NCI-H1417 (cell line): ENCODE results near the gene PAGE3.

ENCODE experiments used
- DNase-seq, 3 experiments: peaks; one replicate each; lab custom pipeline; 2025; lab: John Stamatoyannopoulos, UW

Gene PAGE3, protein sequence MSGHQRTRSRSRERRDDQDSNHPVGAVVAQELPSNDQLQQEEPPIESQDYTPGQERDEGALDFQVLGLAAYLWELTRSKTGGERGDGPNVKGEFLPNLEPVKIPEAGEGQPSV

DNA sequence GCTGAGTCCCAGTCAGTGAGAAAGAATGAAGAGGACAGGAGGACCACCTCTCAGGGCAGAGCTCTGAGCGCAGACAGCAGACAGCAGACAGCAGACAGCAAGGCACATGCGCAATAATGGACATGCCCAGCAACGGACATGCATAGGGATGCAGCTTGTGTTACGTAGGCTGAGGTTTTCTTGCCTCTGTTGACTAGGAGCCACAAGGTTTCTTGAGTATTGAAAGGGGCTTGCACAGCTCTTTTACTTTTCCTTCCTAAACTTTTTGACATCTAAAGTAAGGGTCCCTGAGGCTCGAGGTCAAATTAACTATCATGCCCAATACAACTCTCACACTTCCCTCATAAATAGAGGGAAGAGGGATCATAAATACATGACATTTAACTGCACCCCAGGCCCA lies at the start of gene PAGE3:
Gene PAGE3, minus strand, starts transcription at position 101 of the 400 bp plus-strand sequence. CDS start 1,013 bp downstream, outside the sequence.
- DNase-seq = no peak

DNA sequence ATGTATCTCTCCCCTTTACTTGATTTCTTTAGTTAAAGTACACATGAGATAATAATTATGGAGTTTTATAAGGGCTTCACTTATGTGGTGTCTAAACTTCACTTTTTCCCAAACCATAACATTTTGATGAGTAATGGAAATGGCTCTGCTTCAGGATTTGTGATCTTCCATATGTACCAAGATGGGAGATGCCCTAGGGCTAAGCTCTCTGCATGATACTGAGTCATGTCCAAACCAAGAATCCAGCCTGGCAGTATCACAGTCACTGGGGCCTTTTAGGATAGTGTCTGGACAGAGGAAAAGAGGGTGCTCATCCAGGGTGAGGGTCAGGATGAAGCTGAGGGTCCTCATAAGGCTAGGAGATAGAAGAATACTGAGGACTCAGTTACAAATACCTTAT lies 47.9 kb upstream of the PAGE3 start:
- DNase-seq = no peak

DNA sequence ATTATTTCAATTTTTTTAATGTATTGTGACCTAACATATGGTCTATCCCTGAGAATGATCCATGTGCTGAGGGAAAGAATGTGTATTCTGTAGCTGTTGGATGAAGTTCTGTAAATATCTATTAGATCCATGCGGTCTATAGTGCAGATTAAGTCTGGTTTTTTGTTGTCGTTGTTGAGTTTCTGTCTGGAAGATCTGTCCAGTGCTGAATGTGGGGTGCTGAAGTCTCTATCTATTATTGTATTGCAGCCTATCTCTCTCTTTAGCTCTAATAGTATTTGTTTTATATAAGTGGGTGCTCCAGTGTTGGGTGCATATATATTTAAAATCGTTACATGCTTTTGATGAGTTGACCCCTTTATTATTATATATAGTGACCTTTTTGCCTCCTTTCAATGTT lies 26.2 kb upstream of the PAGE3 start:
- no peak for DNase-seq

DNA sequence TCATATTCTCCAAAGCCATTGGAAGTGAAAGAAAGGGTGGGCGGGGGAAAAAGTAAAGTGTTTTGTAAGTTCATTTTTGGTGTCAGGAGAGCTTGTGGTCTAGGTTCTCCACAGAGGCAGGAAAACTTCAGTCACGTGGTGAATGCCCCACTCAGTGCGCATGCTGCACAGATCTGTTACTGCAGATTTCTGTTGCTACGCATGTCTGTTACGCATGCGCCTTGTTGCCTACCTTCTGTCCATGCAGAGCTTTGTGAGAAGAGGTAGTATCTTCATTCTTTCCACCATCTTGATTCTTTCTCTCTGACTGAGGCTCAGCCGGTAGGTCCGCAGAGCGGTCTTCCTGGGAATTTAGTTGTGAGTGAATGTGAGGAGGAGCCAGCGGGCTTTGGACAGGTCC lies 15.1 kb upstream of the PAGE3 start:
- DNase-seq = no peak

DNA sequence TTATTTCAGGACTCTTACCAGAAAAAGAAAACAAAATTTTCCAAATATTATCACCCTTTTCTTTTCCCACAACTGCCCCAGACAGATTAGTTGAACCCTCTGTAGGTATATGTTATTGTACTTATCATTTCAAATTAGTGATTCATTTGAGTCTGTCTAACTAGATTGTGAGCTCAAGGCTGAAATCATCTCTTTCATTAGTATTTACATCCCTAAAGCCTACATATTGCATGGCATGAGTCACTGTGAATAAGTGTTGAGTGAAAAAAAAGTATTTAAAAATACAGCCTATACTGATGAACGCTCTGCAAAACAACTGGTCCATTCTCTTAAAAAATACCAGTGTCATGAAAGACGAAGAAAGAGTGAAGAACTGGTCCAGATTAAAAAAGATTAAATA lies 3.9 kb downstream of the PAGE3 start:
- DNase-seq = no peak

DNA sequence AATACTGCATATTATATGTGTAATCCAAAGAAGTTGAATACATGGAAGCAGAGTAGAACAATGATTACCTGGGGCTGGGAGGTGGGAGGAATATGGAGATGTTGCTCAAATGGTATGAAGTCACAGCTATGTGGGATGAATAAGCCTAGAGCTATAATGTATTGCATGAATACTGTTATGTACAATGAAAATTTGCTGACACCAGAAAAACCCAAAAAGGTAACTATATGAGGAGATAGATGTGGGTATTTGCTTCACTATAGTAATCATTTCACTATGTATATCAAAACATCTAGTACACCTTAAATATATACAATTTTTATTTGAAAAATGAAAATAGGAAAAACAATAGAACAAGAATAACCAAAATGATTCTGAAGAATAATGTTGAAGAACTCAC lies 11.2 kb downstream of the PAGE3 start:
- DNase-seq = no peak

DNA sequence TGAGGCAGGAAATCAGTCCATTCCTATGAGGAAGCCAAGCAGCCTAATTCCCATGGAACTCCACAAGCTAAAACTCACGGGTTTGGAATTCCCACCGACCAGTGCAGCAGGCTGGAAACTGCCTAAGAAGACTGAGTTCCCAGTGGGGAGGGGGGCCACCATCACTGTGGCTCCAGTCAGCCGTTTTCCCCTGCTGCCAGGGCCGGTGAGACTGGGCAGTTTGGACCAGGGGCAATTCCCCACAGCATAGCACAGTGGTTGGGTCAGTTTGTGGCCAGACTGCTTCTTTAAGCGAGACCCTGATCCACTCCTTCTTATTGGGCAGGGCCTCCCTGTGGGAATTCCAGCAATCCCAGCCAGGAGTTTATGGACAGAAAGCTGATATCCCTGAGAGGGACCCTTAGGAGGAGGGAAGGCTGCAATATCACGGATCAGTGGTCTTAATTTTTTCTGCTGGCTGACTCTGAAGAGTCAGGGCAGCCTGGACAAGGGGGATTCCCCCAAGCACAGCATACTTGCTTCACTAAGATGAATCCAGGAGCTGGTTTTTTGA lies 23.9 kb downstream of the PAGE3 start:
- DNase-seq = no peak

DNA sequence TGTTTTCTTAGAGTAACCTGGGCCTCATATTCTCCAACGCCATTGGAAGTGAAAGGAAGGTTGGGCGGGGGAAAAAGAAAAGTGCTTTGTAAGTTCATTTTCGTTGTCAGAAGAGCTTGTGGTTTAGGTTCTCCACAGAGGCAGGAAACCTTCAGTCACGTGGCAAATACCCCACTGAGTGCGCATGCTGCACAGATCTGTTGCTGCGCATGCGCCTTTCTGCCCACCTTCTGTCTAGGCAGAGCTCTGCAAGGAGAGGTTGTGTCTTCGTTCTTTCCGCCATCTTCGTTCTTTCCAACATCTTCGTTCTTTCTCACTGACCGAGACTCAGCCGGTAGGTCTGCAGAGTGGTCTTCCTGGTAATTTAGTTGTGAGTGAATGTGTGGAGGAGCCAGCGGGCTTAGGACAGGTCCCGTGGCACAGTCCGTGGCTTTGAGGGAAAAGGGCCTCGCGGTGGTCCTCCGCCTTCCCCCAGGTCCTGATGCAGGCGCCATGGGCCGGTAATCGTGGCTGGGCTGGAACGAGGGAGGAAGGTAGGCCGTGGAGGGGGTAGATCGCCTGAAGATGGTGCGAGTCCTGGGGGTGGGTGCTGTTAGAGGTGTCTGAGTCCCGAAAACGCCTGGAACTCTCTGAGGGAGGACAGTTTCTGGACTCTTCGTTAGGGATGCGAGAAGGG lies 44.5 kb downstream of the PAGE3 start, which contains the start of gene PAGE5:
Gene PAGE5, plus strand, starts transcription at position 228 of the 676 bp plus-strand sequence. CDS start 1,037 bp downstream, outside the sequence.
- DNase-seq = no peak

DNA sequence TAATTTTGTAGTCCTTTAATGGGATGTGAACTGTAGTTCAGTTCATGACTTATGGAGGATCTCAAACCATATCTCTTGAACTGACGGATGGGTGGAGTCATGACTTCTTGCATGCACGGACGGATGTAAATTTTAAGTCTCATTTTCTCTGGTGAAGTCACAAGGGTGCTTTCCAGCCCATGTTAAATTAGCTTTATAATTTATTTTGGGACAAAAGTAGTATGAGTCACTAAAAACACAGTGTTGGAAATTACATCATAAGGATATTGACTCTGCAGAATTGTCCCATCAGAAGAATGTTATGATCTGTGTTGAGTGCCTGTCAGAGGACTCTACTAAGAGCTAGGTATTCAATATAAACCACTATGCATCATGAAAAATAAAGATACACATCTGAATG lies 51.3 kb downstream of the PAGE3 start:
- no peak for DNase-seq

DNA sequence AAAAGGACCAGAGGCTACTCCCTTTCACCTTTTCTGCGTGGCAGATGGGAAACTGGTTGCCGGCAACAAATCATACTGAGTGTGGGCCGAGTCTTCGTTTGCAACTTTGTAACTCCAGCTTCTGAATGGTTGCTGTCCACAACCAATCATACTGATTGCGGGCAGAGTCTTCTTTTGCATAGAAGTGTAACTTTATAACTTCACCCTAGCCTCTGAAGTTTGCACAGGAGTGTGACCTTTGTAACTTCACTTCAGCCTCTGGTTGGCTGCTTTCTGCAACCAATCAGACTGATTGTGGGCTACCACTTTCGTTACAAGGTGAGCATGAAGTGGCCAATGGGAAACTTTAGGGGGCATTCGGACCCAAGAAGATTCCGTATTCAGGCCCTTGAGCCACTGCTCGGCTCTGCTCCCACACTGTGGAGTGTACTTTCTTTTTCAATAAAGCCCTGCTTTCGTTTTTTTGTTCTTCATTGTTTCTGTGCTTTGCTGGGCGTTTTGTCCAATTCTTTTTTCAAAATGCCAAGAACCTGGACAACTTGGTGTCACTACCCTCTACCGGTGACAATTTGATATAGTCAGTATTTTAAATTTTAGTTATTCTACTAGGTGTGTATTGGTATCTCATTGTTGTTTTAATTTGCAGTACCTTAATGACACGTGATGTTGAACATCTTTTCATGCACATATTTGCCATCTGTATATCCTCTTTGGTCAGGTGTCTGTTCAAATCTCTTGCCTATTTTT lies 53.6 kb downstream of the PAGE3 start:
- no peak for DNase-seq
